Spleen (tissue), 7 donors: ENCODE data around the gene FOS.
"Not testable (repeated sequence)": the region's sequence is repeated elsewhere in the genome, so short reads cannot be mapped to it uniquely, and the experiment has no call there.

Experiments
- POLR2A ChIP-seq, 3 donors: fragments of 450-650 bp; IDR thresholded peaks; one replicate each; pipeline ENCODE4 v1.5.1; 2017; ENCODE audit warnings: antibody characterized with exemption in 3 of 3, mild to moderate bottlenecking in 1 of 3
- POLR2AphosphoS5 ChIP-seq, 3 donors: sonication (generic); formaldehyde crosslinking; IDR thresholded peaks; one replicate each; pipeline ENCODE4 v1.5.1; 2017; ENCODE audit warnings: antibody characterized with exemption in 3 of 3
- TF ChIP-seq, protein P1 (sequence below), 11 experiments: fragments of 200-600 bp in 7 of 11; fragments of 450-650 bp in 4 of 11; sonication (generic) in 4 of 11; IDR thresholded peaks in 8 of 11; conservative IDR thresholded peaks in 3 of 11; 1 replicate in 7 of 11; 2 replicates in 4 of 11; pipeline versions ENCODE4 v1.4.0 to v1.8.0; 2016 to 2021; ENCODE audit warnings: antibody characterized with exemption in 11 of 11, inconsistent platforms in 4 of 11, mild to moderate bottlenecking in 1 of 11
- donor health status: DM: no; HTN: no; CAD: no; lungs with moderate emphysema.
- donor health status: DM: no; HTN: no; CAD: no.
- donor health status: DM: no; HTN: no; CAD: no.

DNA sequence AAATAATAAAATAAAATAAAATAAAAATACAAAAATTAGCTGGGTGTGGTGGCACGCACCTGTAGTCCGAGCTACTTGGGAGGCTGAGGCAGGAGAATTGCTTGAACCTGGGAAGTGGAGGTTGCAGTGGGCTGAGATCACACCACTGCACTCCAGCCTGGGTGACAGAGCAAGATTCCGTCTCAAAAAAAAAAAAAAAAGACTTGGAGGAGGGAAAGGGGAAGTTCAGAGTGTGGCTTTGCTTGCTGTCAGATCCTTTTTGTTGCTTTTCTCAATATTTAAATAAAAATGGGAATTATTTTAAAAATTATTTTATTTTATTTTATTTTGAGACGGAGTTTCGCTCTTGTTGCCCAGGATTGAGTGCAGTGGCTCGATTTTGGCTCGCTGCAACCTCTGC, 43.4 kb upstream of the FOS start:
- TF ChIP-seq, protein P1, sequence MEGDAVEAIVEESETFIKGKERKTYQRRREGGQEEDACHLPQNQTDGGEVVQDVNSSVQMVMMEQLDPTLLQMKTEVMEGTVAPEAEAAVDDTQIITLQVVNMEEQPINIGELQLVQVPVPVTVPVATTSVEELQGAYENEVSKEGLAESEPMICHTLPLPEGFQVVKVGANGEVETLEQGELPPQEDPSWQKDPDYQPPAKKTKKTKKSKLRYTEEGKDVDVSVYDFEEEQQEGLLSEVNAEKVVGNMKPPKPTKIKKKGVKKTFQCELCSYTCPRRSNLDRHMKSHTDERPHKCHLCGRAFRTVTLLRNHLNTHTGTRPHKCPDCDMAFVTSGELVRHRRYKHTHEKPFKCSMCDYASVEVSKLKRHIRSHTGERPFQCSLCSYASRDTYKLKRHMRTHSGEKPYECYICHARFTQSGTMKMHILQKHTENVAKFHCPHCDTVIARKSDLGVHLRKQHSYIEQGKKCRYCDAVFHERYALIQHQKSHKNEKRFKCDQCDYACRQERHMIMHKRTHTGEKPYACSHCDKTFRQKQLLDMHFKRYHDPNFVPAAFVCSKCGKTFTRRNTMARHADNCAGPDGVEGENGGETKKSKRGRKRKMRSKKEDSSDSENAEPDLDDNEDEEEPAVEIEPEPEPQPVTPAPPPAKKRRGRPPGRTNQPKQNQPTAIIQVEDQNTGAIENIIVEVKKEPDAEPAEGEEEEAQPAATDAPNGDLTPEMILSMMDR (IDR thresholded peaks at IDR 0.05 in 8 of 11, conservative IDR thresholded peaks at IDR 0.05 in 3 of 11) = not testable (repeated sequence)
- TF ChIP-seq POLR2A, POLR2AphosphoS5 (IDR thresholded peaks at IDR 0.05): not testable (repeated sequence)
